Chondrocyte (in vitro differentiated cells): ENCODE results near the gene ITIH3. TPM values are rescaled to one million over a fixed set of nuclear protein-coding genes. Genes with fewer than 3 reads are reported as not detected.

Experiments
- DNase-seq: peaks from one replicate; pipeline ENCODE4 v3.0.0; 2021; ENCODE audit warnings: mixed read lengths, low spot score
- H3K27ac Mint-ChIP-seq: one replicate; pipeline ENCODE4 v1.8.0; 2021; ENCODE audit warnings: mild to moderate bottlenecking, moderate library complexity, mixed read lengths; ENCODE audit not compliant: unreplicated experiment
- H3K27me3 Mint-ChIP-seq: 2 replicates; pipeline ENCODE4 v1.8.0; 2021; ENCODE audit warnings: low read depth, mixed read lengths
- H3K36me3 Mint-ChIP-seq: 2 replicates; pipeline ENCODE4 v1.8.0; 2021; ENCODE audit warnings: low read depth, mixed read lengths
- H3K4me1 Mint-ChIP-seq: 2 replicates; pipeline ENCODE4 v1.8.0; 2021; ENCODE audit warnings: low read depth, mild to moderate bottlenecking, mixed read lengths
- H3K4me3 Mint-ChIP-seq: one replicate; pipeline ENCODE4 v1.8.0; 2021; ENCODE audit warnings: mild to moderate bottlenecking, moderate library complexity, mixed read lengths; ENCODE audit not compliant: unreplicated experiment
- H3K9me3 Mint-ChIP-seq: 2 replicates; pipeline ENCODE4 v1.8.0; 2021; ENCODE audit warnings: low read depth, mixed read lengths
- CTCF ChIP-seq: fragments of 200-600 bp; sonication (generic); IDR thresholded peaks from 2 replicates; pipeline ENCODE4 v1.5.0; 2021; ENCODE audit warnings: antibody characterized with exemption, mild to moderate bottlenecking, moderate library complexity
- total RNA-seq: library from RNA; stranded (reverse); gene quantifications from 3 replicates; pipeline ENCODE4 v1.2.1, GENCODE V29; 2021

Gene ITIH3
- total RNA-seq, 1 donor from 2014 or later, result 17.8 TPM

GRCh38 chr3:52777959-52778805, 16.4 kb upstream of the ITIH3 start:
- Mint-ChIP-seq H3K4me1 (no peaks in the 10 kb centered on the region), H3K27me3 (peaks cover 21% of the 10 kb centered on the region), H3K9me3 (no peaks in the 10 kb centered on the region), H3K27ac (no peak overlapping the region), H3K4me3 (no peak overlapping the region), H3K36me3 (no peaks in the 10 kb centered on the region)
- TF ChIP-seq CTCF, result no peak
- DNase-seq, result peak; percentile 75

- peaks cover 25% of the 10 kb centered on the region for H3K27me3 Mint-ChIP-seq
- H3K36me3 Mint-ChIP-seq, result no peaks in the 10 kb centered on the region
These were observed 15.4 kb upstream of the ITIH3 start for GRCh38 chr3:52779011-52779836.

GRCh38 chr3:52779837-52780585, 14.6 kb upstream of the ITIH3 start:
- Mint-ChIP-seq H3K27me3 (peaks cover 25% of the 10 kb centered on the region), H3K36me3 (no peaks in the 10 kb centered on the region), H3K9me3 (no peaks in the 10 kb centered on the region), H3K4me3 (no peak overlapping the region), H3K4me1 (no peaks in the 10 kb centered on the region), H3K27ac (no peak overlapping the region)
- no peak for TF ChIP-seq CTCF
- no peak for DNase-seq

More at GRCh38 chr3:52779011-52779836, 15.4 kb upstream of the ITIH3 start:
- DNase-seq, result peak; percentile 67
- Mint-ChIP-seq H3K4me3 (no peak overlapping the region), H3K9me3 (no peaks in the 10 kb centered on the region), H3K27ac (no peak overlapping the region), H3K4me1 (no peaks in the 10 kb centered on the region)
- TF ChIP-seq CTCF, result no peak

GRCh38 chr3:52781741-52782140, 12.9 kb upstream of the ITIH3 start:
- no peak overlapping the region for H3K4me3 Mint-ChIP-seq
- H3K27me3 Mint-ChIP-seq, result peaks cover 25% of the 10 kb centered on the region
- H3K27ac Mint-ChIP-seq, result no peak overlapping the region
- no peaks in the 10 kb centered on the region for H3K36me3 Mint-ChIP-seq
- no peaks in the 10 kb centered on the region for H3K9me3 Mint-ChIP-seq
- no peak for TF ChIP-seq CTCF
- no peak for DNase-seq
- H3K4me1 Mint-ChIP-seq, result no peaks in the 10 kb centered on the region
